Measurements from ENCODE around the gene SETD3.
"Not testable (repeated sequence)": the region's sequence is repeated elsewhere in the genome, so short reads cannot be mapped to it uniquely, and the experiment has no call there.

SETD3 gene

GRCh38 chr14:99361596-99362215, 119.0 kb downstream of the SETD3 start:
- DNase-seq (ENCODE audit: low read depth in 2 of 2), result no peak

GRCh38 chr14:99360774-99361595, 119.7 kb downstream of the SETD3 start:
- DNase-seq (ENCODE audit: low read depth in 2 of 2), result no peak

- DNase-seq (ENCODE audit: low read depth in 2 of 2), result no peak
Observed at GRCh38 chr14:99359906-99360305, 120.8 kb downstream of the SETD3 start.

- no peak for DNase-seq (ENCODE audit: low read depth in 2 of 2)
Observed at GRCh38 chr14:99357916-99358390, 122.7 kb downstream of the SETD3 start.

- DNase-seq (ENCODE audit: low read depth in 2 of 2), result no peak
Observed at GRCh38 chr14:99357151-99357915, 123.3 kb downstream of the SETD3 start.

- DNase-seq (ENCODE audit: low read depth in 2 of 2), result no peak
Observed at GRCh38 chr14:99356031-99356608, 124.5 kb downstream of the SETD3 start.

- no peak for DNase-seq (ENCODE audit: low read depth in 2 of 2)
Observed at GRCh38 chr14:99354166-99354875, 126.3 kb downstream of the SETD3 start.

- DNase-seq (ENCODE audit: low read depth in 2 of 2), result no peak
Observed at GRCh38 chr14:99352688-99353280, 127.9 kb downstream of the SETD3 start.

GRCh38 chr14:99351166-99352007, 129.3 kb downstream of the SETD3 start:
- no peak for DNase-seq (ENCODE audit: low read depth in 2 of 2)

- no peak for DNase-seq (ENCODE audit: low read depth in 2 of 2)
Observed at GRCh38 chr14:99350751-99351150, 129.9 kb downstream of the SETD3 start.

- no peak for DNase-seq (ENCODE audit: low read depth in 2 of 2)
Observed at GRCh38 chr14:99349721-99350495, 130.8 kb downstream of the SETD3 start.

GRCh38 chr14:99348816-99349614, 131.6 kb downstream of the SETD3 start:
- no peak for DNase-seq (ENCODE audit: low read depth in 2 of 2)

GRCh38 chr14:99348231-99348630, 132.4 kb downstream of the SETD3 start:
- DNase-seq (ENCODE audit: low read depth in 2 of 2), result not testable (repeated sequence)

All from stimulated activated CD4-positive, alpha-beta T cell treated with anti-CD3 and anti-CD28 coated beads, Interleukin-1b, Interleukin-23, amount 100 ng/mL, for 4 hours (primary cell).